Measurements from ENCODE around the gene FRMD8. TPM values are rescaled to one million over a fixed set of nuclear protein-coding genes. Genes with fewer than 3 reads are reported as not detected.

Gene FRMD8
- total and polyA plus RNA-seq, 2 donors (not counting 1 experiment from before 2014, with no cell fraction given) = 14.9 to 15.3 TPM

GRCh38 chr11:65442842-65443331 lies 56.5 kb downstream of the FRMD8 start:
- no peak for TF ChIP-seq CTCF (conservative IDR thresholded peaks at IDR 0.05 in 1 of 2, IDR thresholded peaks at IDR 0.05 in 1 of 2; ENCODE audit: low read depth in 1 of 2, low read length in 2 of 2)
- no peak for TF ChIP-seq EZH2 (IDR thresholded peaks at IDR 0.05; ENCODE audit: low read length, missing control alignments)
- H3K4me3 ChIP-seq (replicated peaks in 1 of 4; ENCODE audit: control extremely low read depth in 1 of 4, insufficient read depth in 1 of 4, low read depth in 3 of 4, low read length in 4 of 4) = no peak overlapping the region
- peak overlapping the region; percentile 63 for H3K27ac ChIP-seq (ENCODE audit: insufficient read depth, low read length)
- peaks cover 36% of the 10 kb centered on the region for H3K36me3 ChIP-seq (ENCODE audit: control insufficient read depth, insufficient read depth, low read length)
- no peak overlapping the region for H2AFZ ChIP-seq (ENCODE audit: low read length)
- H3K4me2 ChIP-seq (ENCODE audit: extremely low read depth, insufficient read depth, low read length) = peak overlapping the region; percentile 8
- H3K9ac ChIP-seq (ENCODE audit: insufficient read depth, low read length) = no peak overlapping the region
- H3K27me3 ChIP-seq (ENCODE audit: control insufficient read depth, insufficient read depth, low read length) = no peaks in the 10 kb centered on the region
- peaks cover 4% of the 10 kb centered on the region for H4K20me1 ChIP-seq (ENCODE audit: control insufficient read depth, extremely low read depth, insufficient read depth, low read length)
- no peaks in the 10 kb centered on the region for H3K9me3 ChIP-seq (ENCODE audit: control insufficient read depth, insufficient read depth, low read depth, low read length)
- H3K79me2 ChIP-seq (ENCODE audit: control insufficient read depth, insufficient read depth, low read length) = peaks cover 64% of the 10 kb centered on the region
- DNase-seq (ENCODE audit: low read depth in 2 of 2) = peak in 1 of 2 donors; percentile 36
- H3K4me1 ChIP-seq (ENCODE audit: control insufficient read depth, extremely low read depth, insufficient read depth, low read length) = peaks cover 14% of the 10 kb centered on the region

GRCh38 chr11:65444314-65445051 lies 58.0 kb downstream of the FRMD8 start:
- Histone ChIP-seq H3K9ac (ENCODE audit: insufficient read depth, low read length) (no peak overlapping the region), H2AFZ (ENCODE audit: low read length) (no peak overlapping the region), H4K20me1 (ENCODE audit: control insufficient read depth, extremely low read depth, insufficient read depth, low read length) (peaks cover 4% of the 10 kb centered on the region), H3K79me2 (ENCODE audit: control insufficient read depth, insufficient read depth, low read length) (peaks cover 48% of the 10 kb centered on the region), H3K27ac (ENCODE audit: insufficient read depth, low read length) (peak overlapping the region; percentile 63), H3K4me1 (ENCODE audit: control insufficient read depth, extremely low read depth, insufficient read depth, low read length) (peaks cover 14% of the 10 kb centered on the region), H3K4me3 (replicated peaks in 1 of 4; ENCODE audit: control extremely low read depth in 1 of 4, insufficient read depth in 1 of 4, low read depth in 3 of 4, low read length in 4 of 4) (peak overlapping the region in 1 of 4 experiments; percentile 21), H3K36me3 (ENCODE audit: control insufficient read depth, insufficient read depth, low read length) (peaks cover 34% of the 10 kb centered on the region), H3K27me3 (ENCODE audit: control insufficient read depth, insufficient read depth, low read length) (no peaks in the 10 kb centered on the region), H3K9me3 (ENCODE audit: control insufficient read depth, insufficient read depth, low read depth, low read length) (no peaks in the 10 kb centered on the region), H3K4me2 (ENCODE audit: extremely low read depth, insufficient read depth, low read length) (no peak overlapping the region)
- peak in 1 of 2 donors; percentile 33 for DNase-seq (ENCODE audit: low read depth in 2 of 2)
- no peak for TF ChIP-seq CTCF (conservative IDR thresholded peaks at IDR 0.05 in 1 of 2, IDR thresholded peaks at IDR 0.05 in 1 of 2; ENCODE audit: low read depth in 1 of 2, low read length in 2 of 2)
- no peak for TF ChIP-seq EZH2 (IDR thresholded peaks at IDR 0.05; ENCODE audit: low read length, missing control alignments)

GRCh38 chr11:65445101-65445603 lies 58.7 kb downstream of the FRMD8 start:
- no peak overlapping the region for H3K4me2 ChIP-seq (ENCODE audit: extremely low read depth, insufficient read depth, low read length)
- H3K9me3 ChIP-seq (ENCODE audit: control insufficient read depth, insufficient read depth, low read depth, low read length) = no peaks in the 10 kb centered on the region
- peaks cover 41% of the 10 kb centered on the region for H3K79me2 ChIP-seq (ENCODE audit: control insufficient read depth, insufficient read depth, low read length)
- peak overlapping the region; percentile 30 for H3K27ac ChIP-seq (ENCODE audit: insufficient read depth, low read length)
- no peak overlapping the region for H3K4me3 ChIP-seq (replicated peaks in 1 of 4; ENCODE audit: control extremely low read depth in 1 of 4, insufficient read depth in 1 of 4, low read depth in 3 of 4, low read length in 4 of 4)
- no peak for TF ChIP-seq EZH2 (IDR thresholded peaks at IDR 0.05; ENCODE audit: low read length, missing control alignments)
- no peak for TF ChIP-seq CTCF (conservative IDR thresholded peaks at IDR 0.05 in 1 of 2, IDR thresholded peaks at IDR 0.05 in 1 of 2; ENCODE audit: low read depth in 1 of 2, low read length in 2 of 2)
- H2AFZ ChIP-seq (ENCODE audit: low read length) = no peak overlapping the region
- H3K4me1 ChIP-seq (ENCODE audit: control insufficient read depth, extremely low read depth, insufficient read depth, low read length) = peaks cover 14% of the 10 kb centered on the region
- no peak overlapping the region for H3K9ac ChIP-seq (ENCODE audit: insufficient read depth, low read length)
- peak in 1 of 2 donors; percentile 43 for DNase-seq (ENCODE audit: low read depth in 2 of 2)
- peaks cover 4% of the 10 kb centered on the region for H4K20me1 ChIP-seq (ENCODE audit: control insufficient read depth, extremely low read depth, insufficient read depth, low read length)
- no peaks in the 10 kb centered on the region for H3K27me3 ChIP-seq (ENCODE audit: control insufficient read depth, insufficient read depth, low read length)
- peaks cover 31% of the 10 kb centered on the region for H3K36me3 ChIP-seq (ENCODE audit: control insufficient read depth, insufficient read depth, low read length)

All from fibroblast of lung (primary cell).